SKM-1 treated with dmso at 0.1 percent for 144 hours (cell line): ENCODE results near the gene KCNQ5.

ENCODE experiments used
- DNase-seq: peaks from one replicate; lab custom pipeline; 2025; ENCODE audit not compliant: unreplicated experiment; lab: John Stamatoyannopoulos, UW

The KCNQ5 gene

GRCh38 chr6:73088138-73088813 lies 466.4 kb downstream of the KCNQ5 start:
- DNase-seq = no peak

GRCh38 chr6:73104921-73105320 lies 483.1 kb downstream of the KCNQ5 start:
- DNase-seq = no peak

GRCh38 chr6:73107016-73107415 lies 485.2 kb downstream of the KCNQ5 start:
- DNase-seq = no peak

GRCh38 chr6:73108949-73109348 lies 487.1 kb downstream of the KCNQ5 start:
- no peak for DNase-seq

GRCh38 chr6:73109659-73110058 lies 487.8 kb downstream of the KCNQ5 start:
- no peak for DNase-seq

- DNase-seq = no peak
Measured at GRCh38 chr6:73116330-73116729, 494.5 kb downstream of the KCNQ5 start.

GRCh38 chr6:73121421-73121993 lies 499.6 kb downstream of the KCNQ5 start:
- no peak for DNase-seq

- DNase-seq = no peak
Measured at GRCh38 chr6:73123632-73124329, 501.9 kb downstream of the KCNQ5 start.

- DNase-seq = peak; percentile 37
Measured at GRCh38 chr6:73129653-73130443, 508.0 kb downstream of the KCNQ5 start.

GRCh38 chr6:73131706-73132105 lies 509.8 kb downstream of the KCNQ5 start:
- no peak for DNase-seq

GRCh38 chr6:73134588-73134987 lies 512.7 kb downstream of the KCNQ5 start:
- no peak for DNase-seq

- DNase-seq = no peak
Measured at GRCh38 chr6:73139681-73140383, 518.0 kb downstream of the KCNQ5 start.

GRCh38 chr6:73143551-73143950 lies 521.7 kb downstream of the KCNQ5 start:
- DNase-seq = no peak

- DNase-seq = no peak
Measured at GRCh38 chr6:73144516-73144915, 522.7 kb downstream of the KCNQ5 start.

- no peak for DNase-seq
Measured at GRCh38 chr6:73145690-73146089, 523.8 kb downstream of the KCNQ5 start.

- no peak for DNase-seq
Measured at GRCh38 chr6:73151732-73152131, 529.9 kb downstream of the KCNQ5 start.

GRCh38 chr6:73152556-73152955 lies 530.7 kb downstream of the KCNQ5 start:
- DNase-seq = no peak

GRCh38 chr6:73152966-73153757 lies 531.3 kb downstream of the KCNQ5 start:
- DNase-seq = no peak

GRCh38 chr6:73156793-73157767 lies 535.2 kb downstream of the KCNQ5 start:
- no peak for DNase-seq
